Skeletal muscle satellite cell (primary cell): ENCODE measurements around the gene COL23A1.
"Not testable (repeated sequence)": the region's sequence is repeated elsewhere in the genome, so short reads cannot be mapped to it uniquely, and the experiment has no call there.

Source experiments
- H3K27me3 ChIP-seq: 2 replicates; pipeline ENCODE4 v1.7.0; 2013; ENCODE audit warnings: low read length; ENCODE audit not compliant: control insufficient read depth, insufficient read depth
- H3K36me3 ChIP-seq: 2 replicates; pipeline ENCODE4 v1.7.0; 2013; ENCODE audit warnings: mild to moderate bottlenecking, control low read depth, low read length; ENCODE audit not compliant: insufficient read depth
- H3K4me1 ChIP-seq: 2 replicates; pipeline ENCODE4 v1.7.0; 2013; ENCODE audit warnings: low read length; ENCODE audit not compliant: control insufficient read depth, insufficient read depth
- H3K4me2 ChIP-seq: 2 replicates; pipeline ENCODE4 v1.7.0; 2013; ENCODE audit warnings: mild to moderate bottlenecking, low read length
- H3K4me3 ChIP-seq: 2 replicates; pipeline ENCODE4 v1.7.0; 2013; ENCODE audit warnings: low read length
- H3K9ac ChIP-seq: 2 replicates; pipeline ENCODE4 v1.7.0; 2013; ENCODE audit warnings: mild to moderate bottlenecking, low read depth, low read length, moderate library complexity
- H3K9me3 ChIP-seq: replicated peaks from 2 replicates; pipeline ENCODE4 v1.7.0; 2013; ENCODE audit warnings: mild to moderate bottlenecking, control low read depth, low read length

The COL23A1 gene

DNA sequence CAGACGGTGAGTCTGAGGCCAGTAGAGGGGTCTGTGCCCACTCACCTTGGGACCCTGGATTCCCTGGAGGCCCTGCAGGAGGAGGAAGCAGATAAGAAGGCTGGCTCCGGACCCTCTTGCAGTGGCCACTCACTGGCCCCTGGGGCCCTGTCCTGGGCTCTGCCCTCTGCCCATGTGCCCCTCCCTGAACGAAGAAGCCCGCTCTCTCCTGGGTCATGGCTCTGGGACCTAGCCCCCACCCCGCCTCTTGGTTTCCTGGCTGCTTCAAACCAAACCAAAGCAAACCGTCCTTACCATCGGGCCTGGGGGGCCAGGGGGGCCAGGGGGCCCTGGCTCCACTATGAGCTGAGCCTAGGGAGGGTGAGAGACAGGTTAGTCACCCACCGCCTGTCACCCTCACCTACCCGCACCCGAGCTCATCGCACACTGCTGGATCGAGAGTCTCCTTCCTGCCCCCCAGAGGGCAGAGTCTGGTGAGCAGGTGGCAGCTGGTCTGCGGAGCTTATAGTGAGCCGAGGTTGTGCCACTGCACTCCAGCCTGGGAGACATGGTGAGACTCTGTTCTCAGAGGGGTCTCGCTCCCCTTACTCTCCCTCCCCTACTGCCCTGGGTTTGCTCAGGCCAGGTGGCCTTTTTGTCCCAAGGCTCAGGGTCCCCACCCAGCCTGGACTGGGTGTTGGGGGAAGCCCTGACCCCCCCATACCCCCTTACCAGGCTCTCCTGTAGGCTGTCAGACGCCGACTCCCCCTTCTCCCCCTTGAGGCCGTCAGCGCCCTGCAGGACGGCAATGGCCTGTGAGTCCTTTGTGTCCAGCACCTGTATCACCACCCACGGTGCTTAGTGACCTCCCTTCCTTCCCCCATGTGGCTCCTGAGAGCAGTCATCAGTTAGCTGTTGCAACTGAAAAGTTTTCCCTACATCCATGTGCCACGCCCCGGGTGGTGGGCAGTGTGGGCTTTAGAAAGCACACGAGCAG lies 342.4 kb downstream of the COL23A1 start:
- H3K9ac ChIP-seq, result no peak overlapping the region
- H3K27me3 ChIP-seq, result no peaks in the 10 kb centered on the region
- H3K4me2 ChIP-seq, result no peak overlapping the region
- H3K9me3 ChIP-seq, result no peaks in the 10 kb centered on the region
- H3K4me1 ChIP-seq, result peaks cover 4% of the 10 kb centered on the region
- H3K4me3 ChIP-seq, result no peak overlapping the region
- H3K36me3 ChIP-seq, result no peaks in the 10 kb centered on the region

DNA sequence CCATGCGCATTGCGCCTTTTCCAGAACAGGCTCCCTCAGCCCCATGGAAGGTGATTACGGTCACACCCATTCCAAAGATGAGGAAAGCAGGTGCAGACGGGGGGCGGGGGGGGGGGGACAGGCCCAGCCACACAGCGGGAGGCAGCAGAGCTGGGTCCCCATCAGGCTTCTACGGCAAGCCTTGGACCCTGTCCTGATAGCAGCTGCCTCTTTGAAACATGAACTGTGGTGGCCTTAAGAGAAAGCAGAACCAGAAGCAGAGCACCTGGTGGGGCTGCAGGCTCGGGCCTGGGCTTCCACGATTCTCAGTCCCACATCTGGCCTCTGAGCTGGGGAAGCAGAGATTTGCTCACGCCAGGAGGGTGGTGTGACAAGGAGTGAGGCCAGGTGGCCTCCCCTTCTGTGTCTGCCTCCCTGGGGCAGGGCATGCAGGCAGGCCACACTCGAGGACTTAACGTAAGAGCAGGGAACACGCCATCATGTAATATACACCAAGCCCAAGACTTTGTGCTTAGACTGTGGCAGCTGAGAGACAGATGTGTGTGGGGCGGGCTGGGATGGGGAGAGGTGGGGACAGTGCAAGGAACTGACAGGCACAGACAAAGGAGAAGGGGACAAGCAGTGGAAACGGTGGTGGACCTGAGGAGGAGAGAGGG lies 343.4 kb downstream of the COL23A1 start:
- H3K4me2 ChIP-seq, result no peak overlapping the region
- H3K4me1 ChIP-seq, result peaks cover 4% of the 10 kb centered on the region
- H3K9ac ChIP-seq, result no peak overlapping the region
- no peaks in the 10 kb centered on the region for H3K27me3 ChIP-seq
- H3K4me3 ChIP-seq, result no peak overlapping the region
- no peaks in the 10 kb centered on the region for H3K9me3 ChIP-seq
- H3K36me3 ChIP-seq, result no peaks in the 10 kb centered on the region

DNA sequence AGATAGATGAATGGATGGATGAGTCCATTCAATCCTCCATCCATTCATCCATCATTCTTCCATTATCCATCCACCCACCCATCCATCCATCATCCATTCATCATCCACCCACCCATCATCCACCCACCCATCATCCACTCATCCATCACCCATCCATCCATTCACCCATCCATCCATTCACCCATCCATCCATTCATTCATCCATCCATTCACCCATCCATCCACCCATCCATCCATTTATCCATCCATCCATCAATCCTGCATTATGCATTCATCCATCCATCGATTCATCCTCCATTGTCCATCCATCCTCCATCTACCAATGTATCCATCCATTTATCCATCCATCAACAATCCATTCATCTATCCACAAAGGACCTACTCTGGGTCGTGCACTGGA lies 344.8 kb downstream of the COL23A1 start:
- Histone ChIP-seq H3K4me2 (no peak overlapping the region), H3K27me3 (no peaks in the 10 kb centered on the region), H3K4me1 (peaks cover 4% of the 10 kb centered on the region), H3K36me3 (no peaks in the 10 kb centered on the region), H3K9me3 (no peaks in the 10 kb centered on the region), H3K9ac (no peak overlapping the region), H3K4me3 (no peak overlapping the region)

DNA sequence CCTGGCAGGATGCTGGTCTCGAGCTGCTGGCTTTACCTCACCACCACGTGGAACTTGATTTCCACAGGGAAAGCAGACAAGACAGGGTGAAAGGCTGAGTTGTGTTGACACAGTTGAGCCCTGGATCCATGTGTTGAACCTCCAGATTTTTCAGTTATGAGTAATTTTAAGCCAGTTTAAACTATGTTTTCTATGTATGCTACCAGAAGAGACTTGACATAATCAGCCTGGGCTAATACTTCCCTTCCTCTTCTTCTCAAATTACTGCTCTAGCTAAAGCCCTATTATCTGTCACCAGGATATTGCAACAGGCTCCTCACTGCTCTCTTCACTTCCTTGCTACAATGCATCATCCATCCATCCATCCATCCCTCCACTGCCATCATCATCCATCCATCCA lies 345.6 kb downstream of the COL23A1 start:
- Histone ChIP-seq H3K4me3 (no peak overlapping the region), H3K4me2 (no peak overlapping the region), H3K9me3 (no peaks in the 10 kb centered on the region), H3K27me3 (no peaks in the 10 kb centered on the region), H3K9ac (no peak overlapping the region), H3K36me3 (no peaks in the 10 kb centered on the region), H3K4me1 (peaks cover 10% of the 10 kb centered on the region)

DNA sequence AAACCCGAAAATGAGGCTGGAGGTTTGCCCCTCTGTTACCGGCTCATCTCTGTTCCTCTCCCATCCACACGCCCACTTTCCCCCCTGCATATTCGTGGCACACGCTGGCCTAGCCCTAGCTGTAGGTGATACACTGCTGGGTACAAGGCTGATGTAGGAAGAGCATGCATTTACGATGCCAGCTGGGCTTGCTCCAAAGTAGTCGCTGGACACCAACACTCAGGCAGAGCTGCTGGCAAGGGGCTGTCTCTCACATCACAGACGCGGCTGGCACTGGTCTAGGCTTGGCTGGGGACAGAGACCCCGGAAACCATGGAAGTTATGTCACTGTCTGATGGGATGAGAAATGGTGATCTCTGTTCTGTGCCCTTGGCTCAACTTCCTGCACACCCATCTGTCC lies 347.8 kb downstream of the COL23A1 start:
- Histone ChIP-seq H3K27me3 (no peaks in the 10 kb centered on the region), H3K9ac (no peak overlapping the region), H3K9me3 (no peaks in the 10 kb centered on the region), H3K36me3 (no peaks in the 10 kb centered on the region), H3K4me1 (peaks cover 10% of the 10 kb centered on the region), H3K4me2 (no peak overlapping the region), H3K4me3 (no peak overlapping the region)

DNA sequence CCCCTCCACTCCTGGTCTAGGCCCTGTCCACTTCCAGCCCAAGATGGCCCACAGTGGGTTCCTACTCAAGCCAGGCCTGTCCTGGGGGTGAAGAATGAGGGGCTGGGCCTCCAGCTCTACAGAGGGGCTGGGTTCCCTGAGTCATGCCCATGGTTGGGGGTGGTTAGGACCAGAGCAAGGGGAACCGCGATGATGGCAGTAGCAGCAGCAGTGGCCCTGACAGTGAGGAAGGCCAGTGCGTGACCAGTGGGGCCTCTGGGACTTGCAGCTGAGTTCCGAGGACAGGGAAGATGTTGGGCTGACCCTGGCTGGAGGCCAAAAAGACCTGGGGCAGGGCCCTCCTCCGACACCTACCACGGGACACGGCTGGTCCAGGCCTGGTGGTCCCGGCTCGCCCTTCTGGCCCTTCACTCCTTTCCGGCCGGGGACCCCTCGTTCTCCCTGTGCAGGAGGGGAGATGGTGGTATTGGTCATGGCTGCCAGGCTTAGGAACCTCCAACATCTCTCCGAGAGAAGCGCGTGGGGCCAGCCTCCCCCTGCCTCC lies 348.4 kb downstream of the COL23A1 start:
- no peak overlapping the region for H3K9ac ChIP-seq
- H3K36me3 ChIP-seq, result no peaks in the 10 kb centered on the region
- H3K9me3 ChIP-seq, result no peaks in the 10 kb centered on the region
- peaks cover 10% of the 10 kb centered on the region for H3K4me1 ChIP-seq
- no peak overlapping the region for H3K4me3 ChIP-seq
- H3K27me3 ChIP-seq, result no peaks in the 10 kb centered on the region
- H3K4me2 ChIP-seq, result no peak overlapping the region

DNA sequence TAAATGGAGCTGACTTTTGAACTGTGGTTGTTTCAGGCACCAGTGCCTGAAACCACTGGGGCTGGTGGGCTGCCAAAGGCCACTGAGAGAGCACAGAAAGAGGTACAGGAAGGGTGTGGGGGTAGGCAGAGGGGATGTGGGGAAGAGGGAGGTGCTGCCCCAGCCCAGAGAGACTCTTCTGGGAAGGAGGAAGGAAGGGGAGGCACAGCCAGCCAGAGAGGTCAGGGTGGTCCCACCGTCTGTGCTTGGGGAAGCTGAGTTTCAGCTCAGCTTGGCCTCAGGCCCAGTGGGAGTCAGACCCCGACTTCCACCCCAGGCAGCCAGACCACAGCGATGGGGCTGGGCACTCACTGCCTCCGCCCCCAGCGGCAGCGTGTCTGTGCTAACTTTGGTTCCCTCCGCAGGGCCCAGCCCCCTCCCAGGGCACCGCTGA lies 348.9 kb downstream of the COL23A1 start:
- no peaks in the 10 kb centered on the region for H3K36me3 ChIP-seq
- no peak overlapping the region for H3K4me2 ChIP-seq
- peaks cover 10% of the 10 kb centered on the region for H3K4me1 ChIP-seq
- H3K27me3 ChIP-seq, result no peaks in the 10 kb centered on the region
- no peak overlapping the region for H3K9ac ChIP-seq
- no peaks in the 10 kb centered on the region for H3K9me3 ChIP-seq
- H3K4me3 ChIP-seq, result no peak overlapping the region

DNA sequence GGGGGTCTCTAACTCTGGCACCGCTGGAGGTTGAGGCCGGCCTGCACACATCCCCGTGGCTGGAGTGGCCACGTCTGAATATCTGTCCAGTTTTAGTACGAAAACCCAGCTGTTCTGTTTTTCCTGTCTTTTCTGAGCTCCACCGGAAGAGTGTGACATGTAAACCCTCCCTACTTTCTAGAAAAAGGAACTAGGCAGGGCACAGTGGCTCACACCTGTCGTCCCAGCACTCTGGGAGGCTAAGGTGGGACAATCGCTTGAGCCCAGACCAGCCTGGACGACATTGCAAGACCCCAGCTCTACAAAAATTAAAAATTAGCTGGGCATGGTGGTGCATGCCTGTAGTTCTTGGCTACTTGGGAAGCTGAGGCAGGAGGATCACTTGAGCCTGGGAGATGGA lies 349.4 kb downstream of the COL23A1 start:
- Histone ChIP-seq H3K27me3 (no peaks in the 10 kb centered on the region), H3K4me3 (no peak overlapping the region), H3K36me3 (no peaks in the 10 kb centered on the region), H3K4me1 (peaks cover 10% of the 10 kb centered on the region), H3K9me3 (no peaks in the 10 kb centered on the region), H3K9ac (no peak overlapping the region), H3K4me2 (no peak overlapping the region)

DNA sequence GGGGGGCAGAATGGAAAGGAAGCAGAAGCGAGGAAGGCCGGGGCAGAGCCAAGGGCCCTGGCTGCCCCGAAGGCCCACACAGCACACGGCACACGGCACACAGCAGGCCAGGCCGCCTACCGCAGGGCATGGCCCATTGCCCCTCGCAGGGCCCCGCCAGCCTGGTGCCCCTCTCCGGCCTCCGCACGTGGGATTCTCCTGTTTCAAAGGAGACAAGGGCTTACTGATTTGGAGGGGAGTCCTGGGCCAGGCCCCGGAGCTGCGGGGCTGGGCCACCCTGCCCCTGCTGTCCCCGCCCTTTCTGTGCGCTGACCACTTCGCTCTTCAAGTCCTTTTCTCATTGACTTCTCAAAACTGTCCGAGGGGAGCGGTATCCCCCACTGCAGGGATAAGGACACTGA lies 349.9 kb downstream of the COL23A1 start:
- Histone ChIP-seq H3K4me3 (no peak overlapping the region), H3K36me3 (no peaks in the 10 kb centered on the region), H3K27me3 (no peaks in the 10 kb centered on the region), H3K4me1 (peaks cover 10% of the 10 kb centered on the region), H3K4me2 (no peak overlapping the region), H3K9me3 (no peaks in the 10 kb centered on the region), H3K9ac (no peak overlapping the region)

DNA sequence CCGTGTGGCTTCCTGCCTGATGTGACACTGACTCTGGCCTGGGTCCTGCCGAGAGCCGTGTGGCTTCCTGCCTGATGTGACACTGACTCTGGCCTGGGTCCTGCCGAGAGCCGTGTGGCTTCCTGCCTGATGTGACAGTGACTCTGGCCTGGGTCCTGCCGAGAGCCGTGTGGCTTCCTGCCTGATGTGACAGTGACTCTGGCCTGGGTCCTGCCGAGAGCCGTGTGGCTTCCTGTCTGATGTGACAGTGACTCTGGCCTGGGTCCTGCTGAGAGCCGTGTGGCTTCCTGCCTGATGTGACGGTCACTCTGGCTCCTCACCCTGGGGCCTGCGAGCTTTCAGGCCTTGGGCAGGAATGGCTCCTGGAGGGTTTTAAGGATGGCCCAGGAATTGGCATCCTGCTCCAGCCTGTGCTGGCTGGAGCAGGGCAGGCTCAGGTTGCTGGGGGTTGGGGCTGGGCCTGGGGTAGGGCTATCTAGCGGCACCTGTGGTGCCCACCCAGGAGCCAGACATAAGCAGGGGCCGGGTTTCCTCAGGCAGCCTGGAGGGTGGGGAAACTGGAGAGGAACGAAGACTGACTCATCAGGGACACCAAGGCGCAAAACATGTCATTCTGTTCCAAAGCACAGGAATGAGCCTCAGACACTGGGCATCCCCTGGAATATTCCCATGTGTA lies 350.4 kb downstream of the COL23A1 start:
- not testable (repeated sequence) for H3K9me3 ChIP-seq, H3K36me3 ChIP-seq, H3K4me1 ChIP-seq, H3K27me3 ChIP-seq, H3K9ac ChIP-seq, H3K4me3 ChIP-seq, H3K4me2 ChIP-seq
